Kidney (tissue), 14 donors: ENCODE measurements around the gene RNF7. TPM values are rescaled to one million over a fixed set of nuclear protein-coding genes. Genes with fewer than 3 reads are reported as not detected.
A peak's percentile ranks its signal among the peaks of the same experiment; 100 is the strongest.

ENCODE experiments used
- DNase-seq, 5 donors: peaks; one replicate each; pipeline ENCODE4 v3.0.0-alpha.2; 2013 to 2020
- FAIRE-seq: peaks from 2 replicates; lab custom pipeline; 2012; peaks lifted over from hg19 to GRCh38; lab: Jason Lieb, UNC
- H3K27ac ChIP-seq, 2 donors: one replicate each; pipeline ENCODE4 v1.7.0; 2013; ENCODE audit warnings: low read depth in 2 of 2, low read length in 2 of 2, inconsistent platforms in 1 of 2
- H3K27me3 ChIP-seq: one replicate; pipeline ENCODE4 v1.7.1; 2013; ENCODE audit warnings: low read length, inconsistent platforms; ENCODE audit not compliant: control insufficient read depth, insufficient read depth
- H3K36me3 ChIP-seq, 3 donors: one replicate each; pipeline versions ENCODE4 v1.7.0 to v1.7.1; 2013; ENCODE audit warnings: low read length in 3 of 3, control low read depth in 1 of 3, inconsistent platforms in 1 of 3; ENCODE audit not compliant: insufficient read depth in 3 of 3, control insufficient read depth in 2 of 3
- H3K4me1 ChIP-seq, 3 donors: one replicate each; pipeline versions ENCODE4 v1.7.0 to v1.7.1; 2013; ENCODE audit warnings: low read length in 3 of 3, inconsistent platforms in 1 of 3, low read depth in 1 of 3; ENCODE audit not compliant: control insufficient read depth in 2 of 3, insufficient read depth in 2 of 3
- H3K4me3 ChIP-seq, 3 donors: one replicate each; pipeline versions ENCODE4 v1.7.0 to v1.8.1; 2013; ENCODE audit warnings: low read length in 3 of 3, control low read depth in 1 of 3, inconsistent platforms in 1 of 3
- H3K9ac ChIP-seq, 3 donors: one replicate each; pipeline versions ENCODE4 v1.7.0 to v1.7.1; 2013; ENCODE audit warnings: low read length in 3 of 3, control low read depth in 1 of 3, inconsistent platforms in 1 of 3
- H3K9me3 ChIP-seq, 3 donors: one replicate each; pipeline versions ENCODE4 v1.7.0 to v1.7.1; 2013; ENCODE audit warnings: low read length in 3 of 3, control low read depth in 1 of 3, inconsistent platforms in 1 of 3; ENCODE audit not compliant: control insufficient read depth in 2 of 3, insufficient read depth in 1 of 3
- CTCF ChIP-seq: IDR thresholded peaks from 3 replicates; pipeline ENCODE4 v1.5.1; 2012; ENCODE audit warnings: mild to moderate bottlenecking, moderate library complexity, borderline replicate concordance; ENCODE audit not compliant: insufficient read depth; ENCODE audit errors: extremely low read depth
- intact Hi-C: fragments of 100-400 bp; cut with DNase I; formaldehyde crosslinking; loops from one replicate; pipeline ENCODE4 v1.11.1; 2022
- polyA plus RNA-seq: library from polyadenylated mRNA; stranded (reverse); fragments of 350-450 nt; fragmentation: Illumina TruSeq; extraction: RNeasy Lipid Tissue Mini Kit (QIAGEN cat#74804); gene quantifications from one replicate; pipeline ENCODE4 v1.2.3, GENCODE V29; 2014; ENCODE audit warnings: low read depth, low replicate concordance; ENCODE audit not compliant: insufficient read depth
- total RNA-seq: library from RNA; stranded (reverse); fragmentation: NEBNext Ultra II Directional; extraction: Animal tissue kit (Norgen Biotek cat#: 25700); gene quantifications from one replicate; pipeline ENCODE4 v1.2.1, GENCODE V29; 2021
- donor health status: control.
- donor health status: control.
- donor health status: control.
- donor health status: control.
- donor health status: control.
- donor health status: DM: yes; HTN: yes; CAD: no.
- donor health status: Normal renal cell carcinoma (clear cell type).

RNF7 gene
- total and polyA plus RNA-seq, 2 donors from 2014 or later: 83.2 to 138 TPM

GRCh38 chr3:141796081-141796888, 58.2 kb downstream of the RNF7 start:
- peak overlapping the region in 1 of 2 donors; percentile 24 for H3K27ac ChIP-seq
- no peaks in the 10 kb centered on the region for H3K36me3 ChIP-seq
- H3K4me1 ChIP-seq: peaks cover 3 to 15% (median 14%) of the 10 kb centered on the region in 3 donors
- peaks cover 0 to 2% (median 0%) of the 10 kb centered on the region in 3 donors for H3K9me3 ChIP-seq
- DNase-seq: peak in 2 of 5 donors; percentile 32 to 66
- no peak overlapping the region for H3K9ac ChIP-seq
- H3K4me3 ChIP-seq: no peak overlapping the region
- no peak for TF ChIP-seq CTCF
- FAIRE-seq: no peak
- intact Hi-C loops: no loop called here
- no peaks in the 10 kb centered on the region for H3K27me3 ChIP-seq

Other genes with a start within 250 kb of the RNF7 start
- not detected for gene GRK7, start 25.1 kb downstream of the RNF7 start, total RNA-seq
- gene GRK7, start 25.1 kb downstream of the RNF7 start, polyA plus RNA-seq: not detected
- gene ATP1B3, start 138.3 kb downstream of the RNF7 start, total RNA-seq: 110 TPM
- gene ATP1B3, start 138.3 kb downstream of the RNF7 start, polyA plus RNA-seq: 195 TPM